ENCODE results near the gene MYO3A. TPM values are rescaled to one million over a fixed set of nuclear protein-coding genes. Genes with fewer than 3 reads are reported as not detected.

MYO3A gene
- total and polyA plus RNA-seq, 4 donors = 0.33 TPM; not detected in 2

GRCh38 chr10:26044141-26044749 is 110.2 kb downstream of the MYO3A start:
- H3K9ac ChIP-seq (ENCODE audit: low read depth in 1 of 2, low read length in 2 of 2) = no peak overlapping the region
- no peaks in the 10 kb centered on the region for H3K27me3 ChIP-seq (ENCODE audit: control insufficient read depth in 4 of 4, insufficient read depth in 4 of 4, low read length in 3 of 4)
- no peak for TF ChIP-seq HNF4A (conservative IDR thresholded peaks at IDR 0.05)
- TF ChIP-seq FOXA2 (IDR thresholded peaks at IDR 0.05) = no peak
- no peak for TF ChIP-seq SP1 (IDR thresholded peaks at IDR 0.05)
- TF ChIP-seq RXRA (IDR thresholded peaks at IDR 0.05) = no peak
- no peak for TF ChIP-seq RAD21 (IDR thresholded peaks at IDR 0.05)
- no peak for TF ChIP-seq NR2F2 (IDR thresholded peaks at IDR 0.05)
- TF ChIP-seq YY1 (IDR thresholded peaks at IDR 0.05) = no peak
- no peak for TF ChIP-seq TAF1 (conservative IDR thresholded peaks at IDR 0.05)
- no peak for TF ChIP-seq ATF3 (IDR thresholded peaks at IDR 0.05)
- no peak for TF ChIP-seq ZBTB33 (IDR thresholded peaks at IDR 0.05)
- TF ChIP-seq HNF4G (IDR thresholded peaks at IDR 0.05) = no peak
- TF ChIP-seq FOXA1 (IDR thresholded peaks at IDR 0.05) = no peak
- TF ChIP-seq EGR1 (IDR thresholded peaks at IDR 0.05; ENCODE audit: low read depth in 2 of 2) = no peak
- no peak for TF ChIP-seq JUND (IDR thresholded peaks at IDR 0.05)
- TF ChIP-seq, protein P1, sequence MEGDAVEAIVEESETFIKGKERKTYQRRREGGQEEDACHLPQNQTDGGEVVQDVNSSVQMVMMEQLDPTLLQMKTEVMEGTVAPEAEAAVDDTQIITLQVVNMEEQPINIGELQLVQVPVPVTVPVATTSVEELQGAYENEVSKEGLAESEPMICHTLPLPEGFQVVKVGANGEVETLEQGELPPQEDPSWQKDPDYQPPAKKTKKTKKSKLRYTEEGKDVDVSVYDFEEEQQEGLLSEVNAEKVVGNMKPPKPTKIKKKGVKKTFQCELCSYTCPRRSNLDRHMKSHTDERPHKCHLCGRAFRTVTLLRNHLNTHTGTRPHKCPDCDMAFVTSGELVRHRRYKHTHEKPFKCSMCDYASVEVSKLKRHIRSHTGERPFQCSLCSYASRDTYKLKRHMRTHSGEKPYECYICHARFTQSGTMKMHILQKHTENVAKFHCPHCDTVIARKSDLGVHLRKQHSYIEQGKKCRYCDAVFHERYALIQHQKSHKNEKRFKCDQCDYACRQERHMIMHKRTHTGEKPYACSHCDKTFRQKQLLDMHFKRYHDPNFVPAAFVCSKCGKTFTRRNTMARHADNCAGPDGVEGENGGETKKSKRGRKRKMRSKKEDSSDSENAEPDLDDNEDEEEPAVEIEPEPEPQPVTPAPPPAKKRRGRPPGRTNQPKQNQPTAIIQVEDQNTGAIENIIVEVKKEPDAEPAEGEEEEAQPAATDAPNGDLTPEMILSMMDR (IDR thresholded peaks at IDR 0.05; ENCODE audit: low read depth, low read length, missing input control) = no peak
- TF ChIP-seq MAX (IDR thresholded peaks at IDR 0.05) = no peak
- no peak for TF ChIP-seq GABPA (IDR thresholded peaks at IDR 0.05 in 1 of 2, conservative IDR thresholded peaks at IDR 0.05 in 1 of 2)
- no peaks in the 10 kb centered on the region for H3K9me3 ChIP-seq (ENCODE audit: control insufficient read depth in 4 of 4, low read length in 3 of 4)
- no peaks in the 10 kb centered on the region for H3K4me1 ChIP-seq (ENCODE audit: control insufficient read depth in 4 of 4, insufficient read depth in 4 of 4, low read length in 3 of 4)
- no peak overlapping the region for H3K27ac ChIP-seq (ENCODE audit: low read depth in 1 of 2, low read length in 2 of 2)
- WGBS = 77% methylated on average over 3 of the region's 3 CpGs
- DNase-seq (ENCODE audit: low spot score) = no peak
- H3K36me3 ChIP-seq (ENCODE audit: control insufficient read depth in 4 of 4, insufficient read depth in 3 of 4, low read depth in 1 of 4, low read length in 3 of 4) = no peaks in the 10 kb centered on the region
- no peak overlapping the region for H3K4me3 ChIP-seq (ENCODE audit: low read depth in 1 of 3, low read length in 3 of 3)

DNA sequence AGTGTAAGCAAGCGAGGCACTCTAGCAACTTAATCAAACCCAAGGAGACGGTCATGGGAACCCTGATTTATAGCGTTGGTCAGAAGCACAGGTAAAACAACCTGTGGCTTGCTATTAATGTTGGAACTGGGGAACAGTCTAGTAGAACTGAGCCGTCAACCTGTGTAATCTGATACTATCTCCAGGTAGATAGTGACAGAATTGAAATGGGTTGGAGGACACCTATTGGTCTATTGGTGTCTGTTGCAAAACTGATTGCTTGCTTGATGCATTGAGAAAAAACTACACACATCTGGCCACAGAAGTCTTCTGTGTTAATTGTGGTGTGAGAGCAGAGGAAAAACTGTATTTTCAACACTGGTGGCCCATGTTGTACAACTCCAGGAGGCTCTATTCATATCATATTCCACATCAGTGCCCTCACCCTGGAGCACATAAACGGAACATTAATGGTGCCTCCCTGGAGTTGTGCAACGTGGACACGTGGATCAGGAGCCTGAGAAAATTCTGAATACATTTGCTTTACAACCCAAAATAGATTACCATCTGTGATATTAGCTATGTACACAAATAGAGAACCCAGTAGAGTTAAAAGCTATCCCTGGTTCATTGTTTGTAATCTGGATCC is 112.2 kb downstream of the MYO3A start:
- WGBS = 58% methylated on average over 7 of the region's 7 CpGs
- Histone ChIP-seq H3K9ac (ENCODE audit: low read depth in 1 of 2, low read length in 2 of 2) (no peak overlapping the region), H3K27me3 (ENCODE audit: control insufficient read depth in 4 of 4, insufficient read depth in 4 of 4, low read length in 3 of 4) (no peaks in the 10 kb centered on the region), H3K4me1 (ENCODE audit: control insufficient read depth in 4 of 4, insufficient read depth in 4 of 4, low read length in 3 of 4) (no peaks in the 10 kb centered on the region), H3K36me3 (ENCODE audit: control insufficient read depth in 4 of 4, insufficient read depth in 3 of 4, low read depth in 1 of 4, low read length in 3 of 4) (no peaks in the 10 kb centered on the region), H3K9me3 (ENCODE audit: control insufficient read depth in 4 of 4, low read length in 3 of 4) (no peaks in the 10 kb centered on the region), H3K4me3 (ENCODE audit: low read depth in 1 of 3, low read length in 3 of 3) (no peak overlapping the region), H3K27ac (ENCODE audit: low read depth in 1 of 2, low read length in 2 of 2) (no peak overlapping the region)
- no peak for DNase-seq (ENCODE audit: low spot score)
- no peak for TF ChIP-seq HNF4A (conservative IDR thresholded peaks at IDR 0.05)
- TF ChIP-seq TAF1 (conservative IDR thresholded peaks at IDR 0.05) = no peak
- no peak for TF ChIP-seq JUND (IDR thresholded peaks at IDR 0.05)
- no peak for TF ChIP-seq SP1 (IDR thresholded peaks at IDR 0.05)
- no peak for TF ChIP-seq YY1 (IDR thresholded peaks at IDR 0.05)

Measured in liver (tissue), 9 donors.